HG02798 (cell line): ENCODE data around the gene SELENBP1.
"Not testable (repeated sequence)": the region's sequence is repeated elsewhere in the genome, so short reads cannot be mapped to it uniquely, and the experiment has no call there.

Experiments used
- ATAC-seq: cut with Tn5 transposase; IDR thresholded peaks from one replicate; pipeline ENCODE4 v1.9.1; 2021; ENCODE audit warnings: mild to moderate bottlenecking; ENCODE audit not compliant: unreplicated experiment, poor library complexity

The SELENBP1 gene

DNA sequence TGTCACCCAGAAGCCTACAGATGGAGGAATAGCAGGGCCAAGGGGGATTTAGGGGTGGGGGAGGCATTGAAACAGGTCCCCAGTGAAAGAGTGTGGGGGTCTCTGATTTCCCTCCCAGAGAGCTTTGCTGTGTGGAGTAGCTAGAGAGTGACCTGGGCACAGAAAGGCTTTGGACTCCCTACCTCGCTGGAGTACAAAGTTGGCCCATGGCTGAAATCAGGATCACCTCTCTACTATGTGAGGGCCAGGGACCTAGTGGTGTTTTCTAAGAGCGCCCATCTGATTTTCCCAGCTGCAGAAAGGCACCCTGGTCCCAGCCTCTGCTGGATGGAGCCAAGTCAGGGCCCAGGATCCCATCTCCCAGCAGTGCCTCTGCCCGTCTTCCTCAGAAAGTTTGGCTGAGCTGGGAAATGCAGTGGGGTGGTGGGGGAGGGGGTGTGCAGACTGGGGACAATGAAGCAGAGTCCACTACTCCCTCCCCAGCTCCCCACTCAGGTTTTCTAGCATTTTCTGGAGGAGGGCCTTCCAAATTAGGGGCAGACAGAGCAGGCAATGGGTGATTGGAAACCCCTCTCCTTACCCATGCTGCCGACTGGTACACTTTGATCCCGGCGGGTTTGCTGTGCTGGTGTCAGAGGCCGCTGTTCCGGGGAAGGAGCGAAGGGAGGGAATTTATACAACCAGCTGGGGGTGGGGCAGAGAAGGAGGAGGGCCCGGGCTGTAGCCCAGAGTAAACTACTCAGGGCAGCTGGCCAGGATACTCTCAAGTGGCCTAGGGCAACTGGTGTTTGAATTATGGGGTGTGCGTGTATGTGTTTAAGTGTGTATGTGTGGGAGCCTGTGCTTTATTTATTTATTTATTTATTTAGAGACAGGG is at the start of gene SELENBP1:
TSS of gene SELENBP1 (minus strand) at position 648 of the 877 bp plus-strand sequence. CDS start at position 584, 64 bp downstream.
- no peak for ATAC-seq

GRCh38 chr1:151419819-151420218 is 47.3 kb upstream of the SELENBP1 start:
- ATAC-seq: no peak

- ATAC-seq: no peak
Measured at GRCh38 chr1:151418081-151418480, 45.6 kb upstream of the SELENBP1 start.

- ATAC-seq: no peak
Measured at GRCh38 chr1:151416231-151416630, 43.7 kb upstream of the SELENBP1 start.

- no peak for ATAC-seq
Measured at GRCh38 chr1:151411884-151412283, 39.4 kb upstream of the SELENBP1 start.

- ATAC-seq: no peak
Measured at GRCh38 chr1:151408891-151409290, 36.4 kb upstream of the SELENBP1 start.

DNA sequence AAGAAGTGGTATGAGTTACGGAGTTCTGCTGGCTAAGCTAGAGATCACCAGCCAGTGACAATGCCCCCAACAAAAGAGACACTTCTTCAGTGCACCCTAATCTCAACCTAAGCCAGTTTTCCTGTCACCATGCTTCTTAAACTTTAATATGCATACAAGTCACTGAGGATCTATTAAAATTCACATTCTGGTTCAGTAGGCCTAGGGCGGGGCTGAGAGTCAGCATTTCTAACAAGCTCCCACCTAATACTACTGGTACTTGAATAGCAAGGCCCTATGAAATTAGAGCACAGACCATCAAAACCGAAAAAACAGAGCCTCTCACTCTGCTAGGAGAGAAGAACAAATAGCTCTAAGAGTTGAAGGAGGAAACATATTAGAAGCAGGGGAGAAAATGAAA is 34.8 kb upstream of the SELENBP1 start:
- no peak for ATAC-seq

DNA sequence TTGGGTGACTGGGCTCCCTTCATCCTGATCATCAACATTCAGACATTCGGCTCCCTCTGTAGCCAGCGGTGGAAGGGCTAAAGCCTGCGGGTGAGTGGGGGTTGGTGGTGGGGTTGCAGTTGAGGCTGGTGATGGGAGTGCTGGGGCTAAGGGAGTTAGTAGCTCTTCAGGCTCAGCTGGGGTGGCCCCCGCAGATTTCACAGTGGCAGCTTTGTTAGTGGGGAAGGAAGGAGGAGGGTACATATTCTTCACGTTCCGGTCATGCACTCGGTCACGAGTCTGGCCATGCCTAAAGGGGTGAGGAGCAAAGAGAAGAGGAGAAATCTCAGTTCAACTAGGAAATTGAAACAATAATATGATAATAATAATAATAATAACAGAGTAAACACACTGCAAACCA is 33.7 kb upstream of the SELENBP1 start:
- no peak for ATAC-seq

DNA sequence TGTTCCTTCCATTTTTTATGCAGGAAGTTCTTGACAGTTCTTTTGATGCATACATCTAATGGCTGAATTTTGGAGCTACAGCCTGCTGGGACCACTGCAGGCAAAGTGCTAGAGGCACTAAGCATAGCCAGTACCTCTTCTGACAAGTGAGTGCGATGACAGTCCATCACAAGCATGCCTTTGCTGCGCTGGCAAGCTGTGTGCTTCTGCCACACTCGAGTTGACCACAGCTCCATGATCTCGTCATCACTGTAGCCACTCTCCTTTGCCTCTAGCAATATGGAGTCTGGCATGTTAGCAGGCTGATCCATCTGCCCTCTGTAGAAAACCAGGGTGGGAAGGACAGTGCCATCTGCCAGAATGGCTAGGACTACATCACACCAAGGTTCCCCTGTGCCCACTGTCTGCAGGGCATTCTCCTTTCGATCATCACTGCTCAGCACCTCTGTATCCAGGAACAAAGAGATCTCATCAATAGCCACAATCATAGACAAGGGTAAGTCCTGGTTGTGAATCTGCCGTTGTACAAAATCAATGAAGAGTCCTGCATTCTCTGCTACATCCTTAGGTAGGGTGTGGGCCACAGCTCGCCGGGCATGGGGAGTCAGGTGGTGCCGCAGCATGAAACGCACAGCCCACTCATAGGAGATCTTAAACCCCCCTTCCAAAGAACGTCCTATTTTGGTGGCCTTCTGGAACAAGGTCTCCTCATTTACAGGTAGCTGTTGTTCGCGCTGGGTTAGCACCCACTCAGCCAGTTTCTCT is 32.9 kb upstream of the SELENBP1 start:
- no peak for ATAC-seq

DNA sequence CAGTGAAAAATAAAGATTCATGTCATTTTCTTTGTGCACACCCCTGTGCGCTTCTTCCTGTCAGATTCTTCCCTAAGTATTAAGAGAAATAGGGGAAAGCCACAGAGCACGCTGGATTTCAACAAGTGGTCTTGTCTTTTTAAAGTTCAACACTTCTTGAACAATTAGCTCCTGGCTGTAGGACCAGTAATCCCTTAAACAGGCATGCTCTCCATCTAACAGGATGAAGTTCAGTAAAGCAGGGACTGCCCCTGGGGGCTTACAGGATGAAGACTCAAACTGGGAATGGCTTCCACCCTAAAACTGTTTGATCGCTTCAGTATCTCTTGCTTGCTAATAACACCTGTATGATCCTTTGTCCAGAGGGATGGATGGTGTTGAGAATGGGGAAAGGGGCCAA is 31.1 kb upstream of the SELENBP1 start:
- ATAC-seq: no peak

GRCh38 chr1:151402764-151403163 is 30.3 kb upstream of the SELENBP1 start:
- no peak for ATAC-seq

DNA sequence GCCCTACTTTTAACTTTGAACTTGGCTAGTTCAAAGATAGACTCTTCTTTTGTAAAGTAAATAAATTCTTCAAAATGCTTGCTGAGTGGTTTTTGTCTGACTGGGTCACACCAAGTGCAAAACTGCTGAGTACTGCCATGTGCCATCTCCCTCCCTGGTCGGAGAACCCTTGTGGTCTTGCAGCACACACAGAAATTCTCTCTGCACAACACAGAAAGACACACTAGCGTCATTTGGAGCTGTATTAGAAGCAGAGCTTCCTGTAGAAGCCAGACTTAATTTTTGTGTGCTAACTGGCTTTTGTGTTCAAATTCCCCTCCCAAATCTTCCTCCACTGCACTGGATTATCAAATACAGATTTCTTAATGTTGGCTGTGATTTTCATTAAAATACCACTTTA is 29.4 kb upstream of the SELENBP1 start:
- ATAC-seq: no peak

- ATAC-seq: no peak
Measured at GRCh38 chr1:151401125-151401788, 28.8 kb upstream of the SELENBP1 start.

GRCh38 chr1:151399324-151400171 is 27.0 kb upstream of the SELENBP1 start, which contains the start of gene PSMB4:
Gene PSMB4, plus strand, starts transcription at chr1:151399573. Its CDS starts 15 bp downstream, at chr1:151399588.
- peak; percentile 91 for ATAC-seq

DNA sequence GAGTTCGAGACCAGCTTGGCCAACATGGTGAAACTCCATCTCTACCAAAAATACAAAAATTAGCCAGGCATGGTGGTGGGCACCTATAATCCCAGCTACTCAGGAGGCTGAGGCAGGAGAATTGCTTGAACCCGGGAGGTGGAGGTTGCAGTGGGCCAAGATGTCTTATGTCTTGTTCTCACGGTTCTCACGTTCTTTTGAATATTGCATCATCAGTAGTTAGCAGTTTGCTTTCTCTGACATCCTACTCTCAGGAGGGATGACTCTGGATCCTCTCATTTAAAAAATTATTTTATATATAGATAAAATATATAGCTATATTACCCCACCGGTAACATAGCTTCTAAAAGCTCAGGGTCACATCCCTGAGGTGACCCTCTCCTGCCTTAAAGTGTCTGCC is 23.8 kb upstream of the SELENBP1 start:
- ATAC-seq: not testable (repeated sequence)

DNA sequence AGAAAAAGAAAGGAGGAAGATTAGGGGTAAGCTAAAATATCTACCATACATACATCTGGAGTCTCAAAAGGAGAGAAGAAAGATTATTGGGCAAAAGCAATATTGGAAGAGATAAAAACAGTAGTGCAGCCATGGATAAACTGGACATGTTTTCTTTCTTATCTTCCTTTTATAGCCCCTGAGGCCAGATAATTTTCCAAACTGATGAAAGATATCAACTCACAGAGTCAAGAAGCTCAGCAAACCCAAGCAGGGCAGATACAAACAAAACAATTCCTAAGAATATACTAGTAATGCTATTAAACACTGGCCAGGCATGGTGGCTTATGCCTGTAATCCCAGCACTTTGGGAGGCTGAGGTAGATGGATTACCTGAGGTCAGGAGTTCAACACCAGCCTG is 21.1 kb upstream of the SELENBP1 start:
- ATAC-seq: no peak

DNA sequence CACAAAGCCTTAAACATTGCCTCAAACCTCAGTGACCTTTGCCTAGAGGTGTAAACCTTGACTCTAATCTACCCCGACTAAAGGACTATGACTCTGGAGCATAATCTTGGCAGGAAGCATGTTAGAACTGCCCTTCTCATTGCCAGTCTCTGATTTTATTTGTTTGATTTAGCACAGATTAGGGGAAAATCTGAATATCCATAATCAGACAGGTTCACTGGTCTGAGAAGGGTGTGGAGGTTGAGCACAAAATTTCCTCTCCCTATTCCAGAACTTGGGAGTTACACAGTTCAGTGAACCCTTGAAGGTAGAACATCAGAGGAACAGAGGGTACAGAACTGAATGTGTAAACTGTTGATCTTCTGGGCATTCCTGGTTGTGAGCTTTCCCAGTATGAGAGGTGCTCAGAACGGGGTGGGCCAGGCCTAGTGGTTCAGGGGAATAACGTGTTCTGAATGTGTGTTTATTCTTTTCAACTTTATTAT is 18.6 kb upstream of the SELENBP1 start:
- ATAC-seq: no peak

DNA sequence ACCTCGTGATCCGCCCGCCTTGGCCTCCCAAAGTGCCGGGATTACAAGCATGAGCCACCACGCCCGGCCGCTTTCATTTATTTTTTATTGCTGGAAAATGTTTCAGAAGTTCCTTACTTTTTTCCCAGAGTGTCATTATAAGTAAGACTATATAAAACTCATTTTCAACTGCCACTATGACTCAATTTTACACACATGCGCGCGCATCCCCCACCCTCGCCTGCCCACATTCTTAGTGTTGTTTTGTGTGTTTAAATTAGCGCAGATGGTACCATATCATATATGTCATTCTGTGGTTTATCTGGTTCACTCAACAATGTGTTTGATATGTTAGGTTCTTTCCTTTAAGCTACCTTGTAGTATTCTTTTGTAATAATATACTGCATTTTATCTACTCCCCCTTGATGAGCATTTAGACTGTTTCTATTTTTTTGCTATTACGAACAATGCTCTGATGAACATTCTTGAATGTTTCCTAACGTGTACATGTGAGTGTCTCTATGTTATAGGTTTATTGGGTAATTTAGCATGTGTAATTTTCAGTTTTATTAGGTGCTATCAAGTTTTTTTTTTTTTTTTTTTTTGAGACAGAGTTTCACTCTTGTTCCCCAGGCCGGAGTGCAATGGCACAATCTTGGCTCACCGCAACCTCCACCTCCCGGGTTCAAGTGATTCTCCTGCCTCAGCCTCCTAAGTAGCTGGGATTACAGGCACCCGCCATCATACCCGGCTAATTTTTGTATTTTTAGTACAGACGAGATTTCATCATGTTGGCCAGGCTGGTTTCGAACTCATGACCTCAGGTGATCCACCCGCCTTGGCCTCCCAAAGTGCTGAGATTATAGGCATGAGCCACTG is 17.9 kb upstream of the SELENBP1 start:
- ATAC-seq: not testable (repeated sequence)

- ATAC-seq: no peak
Measured at GRCh38 chr1:151386002-151386401, 13.5 kb upstream of the SELENBP1 start.
